ENCODE results near the gene SIK3.
A peak's percentile ranks its signal among the peaks of the same experiment; 100 is the strongest.
"Not testable (repeated sequence)": the region's sequence is repeated elsewhere in the genome, so short reads cannot be mapped to it uniquely, and the experiment has no call there.

SIK3 gene

GRCh38 chr11:117098269-117099232, at the start of gene SIK3:
SIK3 (minus strand) TSS chr11:117098428; CDS start chr11:117098415, 13 bp downstream.
- Mint-ChIP-seq H3K27me3 (no peaks in the 10 kb centered on the region), H3K36me3 (ENCODE audit: low read depth) (peaks cover 19% of the 10 kb centered on the region), H3K4me1 (ENCODE audit: low read depth) (peaks cover 49% of the 10 kb centered on the region), H3K9me3 (no peaks in the 10 kb centered on the region), H3K27ac (peak within 1 kb of the TSS; percentile 96), H3K4me3 (peak within 1 kb of the TSS; percentile 96)
- peak; percentile 97 for DNase-seq

- no peak for DNase-seq
- Mint-ChIP-seq H3K27ac (peak overlapping the region; percentile 67), H3K27me3 (peaks cover 4% of the 10 kb centered on the region), H3K4me3 (peak overlapping the region; percentile 98), H3K36me3 (ENCODE audit: low read depth) (peaks cover 63% of the 10 kb centered on the region), H3K4me1 (ENCODE audit: low read depth) (peaks cover 55% of the 10 kb centered on the region), H3K9me3 (no peaks in the 10 kb centered on the region)
These were observed 48.3 kb upstream of the SIK3 start for GRCh38 chr11:117146521-117146920.

- Mint-ChIP-seq H3K4me1 (ENCODE audit: low read depth) (peaks cover 50% of the 10 kb centered on the region), H3K27ac (peak overlapping the region; percentile 95), H3K36me3 (ENCODE audit: low read depth) (peaks cover 55% of the 10 kb centered on the region), H3K9me3 (no peaks in the 10 kb centered on the region), H3K27me3 (peaks cover 15% of the 10 kb centered on the region), H3K4me3 (peak overlapping the region; percentile 98)
- no peak for DNase-seq
These were observed 47.1 kb upstream of the SIK3 start for GRCh38 chr11:117145393-117145761.

GRCh38 chr11:117144477-117145392, 46.5 kb upstream of the SIK3 start:
- Mint-ChIP-seq H3K36me3 (ENCODE audit: low read depth) (peaks cover 49% of the 10 kb centered on the region), H3K27me3 (peaks cover 22% of the 10 kb centered on the region), H3K4me1 (ENCODE audit: low read depth) (peaks cover 45% of the 10 kb centered on the region), H3K4me3 (peak overlapping the region; percentile 98), H3K9me3 (no peaks in the 10 kb centered on the region), H3K27ac (peak overlapping the region; percentile 95)
- peak; percentile 45 for DNase-seq

- H3K4me1 Mint-ChIP-seq (ENCODE audit: low read depth), result peaks cover 42% of the 10 kb centered on the region
- H3K27me3 Mint-ChIP-seq, result peaks cover 22% of the 10 kb centered on the region
- H3K36me3 Mint-ChIP-seq (ENCODE audit: low read depth), result peaks cover 44% of the 10 kb centered on the region
- peak within 1 kb of the TSS; percentile 95 for H3K27ac Mint-ChIP-seq
- H3K4me3 Mint-ChIP-seq, result peak within 1 kb of the TSS; percentile 98
- no peaks in the 10 kb centered on the region for H3K9me3 Mint-ChIP-seq
- DNase-seq, result peak; percentile 97
These were observed 45.7 kb upstream of the SIK3 start, which contains the start of gene PAFAH1B2 for GRCh38 chr11:117143871-117144476. PAFAH1B2 (plus strand) TSS chr11:117144287; CDS start chr11:117152448, 8,161 bp downstream.

- Mint-ChIP-seq H3K4me1 (ENCODE audit: low read depth) (peaks cover 40% of the 10 kb centered on the region), H3K36me3 (ENCODE audit: low read depth) (peaks cover 39% of the 10 kb centered on the region), H3K9me3 (no peaks in the 10 kb centered on the region), H3K27ac (peak overlapping the region; percentile 95), H3K4me3 (peak overlapping the region; percentile 98), H3K27me3 (peaks cover 22% of the 10 kb centered on the region)
- peak; percentile 42 for DNase-seq
These were observed 45.2 kb upstream of the SIK3 start for GRCh38 chr11:117143390-117143789.

- not testable (repeated sequence) for H3K36me3 Mint-ChIP-seq (ENCODE audit: low read depth); DNase-seq; H3K4me1 Mint-ChIP-seq (ENCODE audit: low read depth); H3K27ac Mint-ChIP-seq; H3K9me3 Mint-ChIP-seq; H3K4me3 Mint-ChIP-seq
- H3K27me3 Mint-ChIP-seq, result peaks cover 22% of the 10 kb centered on the region
These were observed 39.2 kb upstream of the SIK3 start for GRCh38 chr11:117137223-117138086.

GRCh38 chr11:117134979-117135378, 36.8 kb upstream of the SIK3 start:
- not testable (repeated sequence) for H3K9me3 Mint-ChIP-seq; H3K27ac Mint-ChIP-seq; H3K36me3 Mint-ChIP-seq (ENCODE audit: low read depth); DNase-seq; H3K4me3 Mint-ChIP-seq; H3K27me3 Mint-ChIP-seq; H3K4me1 Mint-ChIP-seq (ENCODE audit: low read depth)

GRCh38 chr11:117134431-117134830, 36.2 kb upstream of the SIK3 start:
- Mint-ChIP-seq H3K4me1 (ENCODE audit: low read depth) (no peaks in the 10 kb centered on the region), H3K4me3 (no peak overlapping the region), H3K9me3 (no peaks in the 10 kb centered on the region), H3K36me3 (ENCODE audit: low read depth) (no peaks in the 10 kb centered on the region), H3K27me3 (no peaks in the 10 kb centered on the region), H3K27ac (no peak overlapping the region)
- DNase-seq, result no peak

- Mint-ChIP-seq H3K27ac (no peak overlapping the region), H3K4me1 (ENCODE audit: low read depth) (no peaks in the 10 kb centered on the region), H3K9me3 (no peaks in the 10 kb centered on the region), H3K27me3 (no peaks in the 10 kb centered on the region), H3K36me3 (ENCODE audit: low read depth) (no peaks in the 10 kb centered on the region), H3K4me3 (no peak overlapping the region)
- no peak for DNase-seq
These were observed 32.7 kb upstream of the SIK3 start for GRCh38 chr11:117130879-117131278.

- not testable (repeated sequence) for DNase-seq; H3K4me3 Mint-ChIP-seq; H3K27me3 Mint-ChIP-seq; H3K4me1 Mint-ChIP-seq (ENCODE audit: low read depth); H3K36me3 Mint-ChIP-seq (ENCODE audit: low read depth); H3K27ac Mint-ChIP-seq; H3K9me3 Mint-ChIP-seq
These were observed 32.2 kb upstream of the SIK3 start for GRCh38 chr11:117130396-117130795.

- H3K4me3 Mint-ChIP-seq, result no peak overlapping the region
- H3K36me3 Mint-ChIP-seq (ENCODE audit: low read depth), result no peaks in the 10 kb centered on the region
- no peak overlapping the region for H3K27ac Mint-ChIP-seq
- DNase-seq, result no peak
- H3K4me1 Mint-ChIP-seq (ENCODE audit: low read depth), result no peaks in the 10 kb centered on the region
- no peaks in the 10 kb centered on the region for H3K9me3 Mint-ChIP-seq
- no peaks in the 10 kb centered on the region for H3K27me3 Mint-ChIP-seq
These were observed 30.1 kb upstream of the SIK3 start for GRCh38 chr11:117128289-117128688.

- Mint-ChIP-seq H3K36me3 (ENCODE audit: low read depth) (no peaks in the 10 kb centered on the region), H3K4me1 (ENCODE audit: low read depth) (no peaks in the 10 kb centered on the region), H3K9me3 (no peaks in the 10 kb centered on the region), H3K27me3 (no peaks in the 10 kb centered on the region), H3K4me3 (no peak overlapping the region), H3K27ac (no peak overlapping the region)
- no peak for DNase-seq
These were observed 29.1 kb upstream of the SIK3 start for GRCh38 chr11:117127171-117127901.
